ENCODE results near the gene SPARCL1.

DNA sequence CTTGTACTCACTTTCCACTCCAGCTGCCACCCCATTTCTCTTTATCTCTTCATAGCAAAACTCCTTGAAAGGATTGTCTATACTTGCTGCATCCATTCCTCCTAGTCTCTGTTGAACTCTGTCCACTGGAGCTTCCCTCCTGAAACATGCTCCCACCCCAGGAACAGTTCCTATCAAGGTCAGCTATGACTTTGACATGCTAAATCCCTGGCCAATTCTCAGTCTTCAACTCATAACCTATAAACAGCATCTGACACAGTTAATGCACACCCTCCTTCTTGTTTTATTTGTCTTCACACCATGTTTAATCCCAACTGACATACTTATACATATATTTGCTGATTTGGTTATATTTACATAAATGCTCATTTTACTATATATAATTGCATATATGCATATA lies 47.8 kb downstream of the SPARCL1 start:
- no peak for TF ChIP-seq GATA2 (IDR thresholded peaks at IDR 0.05; ENCODE audit: low read depth, low read length)
- TF ChIP-seq GATA3 (IDR thresholded peaks at IDR 0.05; ENCODE audit: low read depth, low read length), result no peak

Measured in SH-SY5Y (cell line).